H1 (cell line): Measurements from ENCODE around the gene ZNF561. TPM values are rescaled to one million over a fixed set of nuclear protein-coding genes. Genes with fewer than 3 reads are reported as not detected.

Experiments used
- CTCF ChIA-PET: fragments of 300-600 bp; sonication (Branson Sonifier 250); formaldehyde crosslinking; loops from one replicate; lab custom pipeline; 2021; ENCODE audit not compliant: partially characterized antibody; lab: Charles Lee
- POLR2A ChIA-PET: fragments of 300-600 bp; sonication (Branson Sonifier 250); formaldehyde crosslinking; loops from one replicate; lab custom pipeline; 2021; ENCODE audit warnings: inconsistent platforms; ENCODE audit not compliant: partially characterized antibody; lab: Charles Lee
- DNase-seq, 2 experiments: peaks; one replicate each; pipeline versions ENCODE4 v3.0.0 to v3.0.0-alpha.2; 2010 to 2022; ENCODE audit warnings: low spot score in 2 of 2, low read depth in 1 of 2, mixed read lengths in 1 of 2
- FAIRE-seq: peaks from 2 replicates; lab custom pipeline; 2011; peaks lifted over from hg19 to GRCh38; lab: Jason Lieb, UNC
- H2AFZ ChIP-seq: 2 replicates; pipeline ENCODE4 v1.8.1; 2012; ENCODE audit warnings: low read length, inconsistent platforms
- H2AK5ac ChIP-seq: 2 replicates; pipeline ENCODE4 v1.6.1; 2013; ENCODE audit warnings: low read depth, low read length
- H2BK120ac ChIP-seq: replicated peaks from 2 replicates; pipeline ENCODE3; 2013; ENCODE audit warnings: low read depth, low read length, inconsistent platforms
- H2BK12ac ChIP-seq: 2 replicates; pipeline ENCODE4 v1.6.1; 2013; ENCODE audit warnings: low read depth, low read length
- H2BK15ac ChIP-seq: 2 replicates; pipeline ENCODE4 v1.6.1; 2013; ENCODE audit warnings: low read length
- H2BK20ac ChIP-seq: 2 replicates; pipeline ENCODE4 v1.6.1; 2013; ENCODE audit warnings: low read length
- H2BK5ac ChIP-seq: 2 replicates; pipeline ENCODE4 v1.6.1; 2013; ENCODE audit warnings: low read depth, low read length
- H3K14ac ChIP-seq: 2 replicates; pipeline ENCODE4 v1.6.1; 2013; ENCODE audit warnings: inconsistent platforms; ENCODE audit not compliant: insufficient read length
- H3K18ac ChIP-seq: 2 replicates; pipeline ENCODE4 v1.6.1; 2013; ENCODE audit warnings: low read length; ENCODE audit errors: extremely low read depth
- H3K23ac ChIP-seq: 2 replicates; pipeline ENCODE4 v1.6.1; 2013; ENCODE audit warnings: inconsistent platforms; ENCODE audit not compliant: insufficient read length
- H3K23me2 ChIP-seq: 2 replicates; pipeline ENCODE4 v1.6.1; 2013; ENCODE audit warnings: low read depth, low read length
- H3K27ac ChIP-seq: 2 replicates; pipeline ENCODE4 v1.6.1; 2011; ENCODE audit warnings: low read depth, low read length, inconsistent platforms
- H3K27me3 ChIP-seq, 4 experiments: replicated peaks in 1 of 4; 1 replicate in 1 of 4; 2 replicates in 3 of 4; pipeline versions ENCODE4 v1.6.1 to v1.8.1; 2011 to 2013; ENCODE audit warnings: low read length in 3 of 4, mild to moderate bottlenecking in 3 of 4, inconsistent platforms in 2 of 4, mixed read lengths in 2 of 4, moderate library complexity in 1 of 4; ENCODE audit not compliant: control insufficient read depth in 3 of 4, insufficient read depth in 3 of 4; ENCODE audit errors: extremely low read depth in 1 of 4
- H3K36me3 ChIP-seq, 4 experiments: 2 replicates each; pipeline versions ENCODE4 v1.6.1 to v1.8.1; 2011 to 2013; ENCODE audit warnings: mild to moderate bottlenecking in 4 of 4, low read length in 3 of 4, moderate library complexity in 2 of 4, control low read depth in 1 of 4, inconsistent platforms in 1 of 4; ENCODE audit not compliant: insufficient read depth in 4 of 4, control insufficient read depth in 2 of 4
- H3K4ac ChIP-seq: replicated peaks from 2 replicates; pipeline ENCODE3; 2013; ENCODE audit warnings: low read length, low read depth, mixed read lengths, inconsistent platforms; ENCODE audit not compliant: insufficient read length
- H3K4me1 ChIP-seq, 4 experiments: replicated peaks in 1 of 4; 1 replicate in 1 of 4; 2 replicates in 3 of 4; pipeline versions ENCODE4 v1.6.1 to v1.8.1; 2011 to 2013; ENCODE audit warnings: low read length in 3 of 4, inconsistent platforms in 2 of 4, mixed read lengths in 1 of 4; ENCODE audit not compliant: insufficient read depth in 4 of 4, control insufficient read depth in 3 of 4
- H3K4me2 ChIP-seq, 2 experiments: 2 replicates each; pipeline versions ENCODE4 v1.6.1 to v1.8.1; 2011 to 2013; ENCODE audit warnings: low read depth in 2 of 2, low read length in 2 of 2, control low read depth in 1 of 2, inconsistent platforms in 1 of 2, mild to moderate bottlenecking in 1 of 2; ENCODE audit not compliant: insufficient read depth in 1 of 2
- H3K4me3 ChIP-seq, 4 experiments: fragments of 200-600, 300-600 bp in 1 of 4; sonication (generic), shearing (Covaris generic), sonication (Bioruptor Twin) in 1 of 4; 2 replicates each; pipeline versions ENCODE4 v1.5.1 to v1.8.1; 2011 to 2016; ENCODE audit warnings: low read length in 4 of 4, low read depth in 3 of 4, control low read depth in 2 of 4, inconsistent platforms in 2 of 4, mild to moderate bottlenecking in 2 of 4, mixed read lengths in 1 of 4, moderate library complexity in 1 of 4; ENCODE audit not compliant: insufficient read depth in 2 of 4; ENCODE audit errors: extremely low read depth in 1 of 4
- H3K56ac ChIP-seq: replicated peaks from 2 replicates; pipeline ENCODE3; 2013; ENCODE audit warnings: low read depth, mild to moderate bottlenecking, mixed read lengths, low read length, inconsistent platforms; ENCODE audit not compliant: insufficient read length
- H3K79me1 ChIP-seq: 2 replicates; pipeline ENCODE4 v1.6.1; 2013; ENCODE audit warnings: low read depth, low read length, control low read depth
- H3K79me2 ChIP-seq, 2 experiments: 2 replicates each; pipeline versions ENCODE4 v1.6.1 to v1.8.1; 2012 to 2013; ENCODE audit warnings: low read length in 2 of 2, mild to moderate bottlenecking in 2 of 2, inconsistent platforms in 1 of 2; ENCODE audit not compliant: insufficient read depth in 2 of 2, control insufficient read depth in 1 of 2
- H3K9ac ChIP-seq, 4 experiments: replicated peaks in 1 of 4; 1 replicate in 1 of 4; 2 replicates in 3 of 4; pipeline versions ENCODE4 v1.6.1 to v1.8.1; 2011 to 2013; ENCODE audit warnings: low read depth in 3 of 4, low read length in 3 of 4, control low read depth in 2 of 4, mild to moderate bottlenecking in 2 of 4, moderate library complexity in 2 of 4, inconsistent platforms in 1 of 4; ENCODE audit errors: extremely low read depth in 1 of 4
- H3K9me3 ChIP-seq, 2 experiments: 2 replicates each; pipeline versions ENCODE4 v1.6.1 to v1.8.1; 2012 to 2013; ENCODE audit warnings: mild to moderate bottlenecking in 2 of 2, moderate library complexity in 2 of 2, control low read depth in 1 of 2, inconsistent platforms in 1 of 2, low read depth in 1 of 2, low read length in 1 of 2, mixed read lengths in 1 of 2; ENCODE audit not compliant: insufficient read depth in 2 of 2
- H4K20me1 ChIP-seq, 2 experiments: replicated peaks in 1 of 2; 2 replicates each; pipeline versions ENCODE3 to v1.8.1; 2011 to 2013; ENCODE audit warnings: inconsistent platforms in 2 of 2, low read length in 2 of 2, mild to moderate bottlenecking in 1 of 2; ENCODE audit not compliant: insufficient read depth in 2 of 2, control insufficient read depth in 1 of 2
- H4K5ac ChIP-seq: 2 replicates; pipeline ENCODE4 v1.6.1; 2013; ENCODE audit warnings: low read length, low read depth, mixed read lengths, inconsistent platforms; ENCODE audit not compliant: insufficient read length
- H4K8ac ChIP-seq: 2 replicates; pipeline ENCODE4 v1.8.0; 2013; ENCODE audit warnings: mild to moderate bottlenecking, moderate library complexity, low read length, inconsistent platforms; ENCODE audit not compliant: insufficient read depth; ENCODE audit errors: extremely low read depth
- H4K91ac ChIP-seq: replicated peaks from 2 replicates; pipeline ENCODE3; 2013; ENCODE audit warnings: low read length, mixed read lengths, inconsistent platforms; ENCODE audit not compliant: insufficient read length
- EGR1 ChIP-seq: IDR thresholded peaks from 2 replicates; pipeline ENCODE4 v1.6.1; 2011; ENCODE audit warnings: low read depth, low read length, borderline replicate concordance
- ZNF274 ChIP-seq: IDR thresholded peaks from 2 replicates; pipeline ENCODE4 v1.7.0; 2012; ENCODE audit warnings: low read length, borderline replicate concordance; ENCODE audit errors: extremely low read depth
- WGBS, 2 experiments: shearing (Covaris generic) in 1 of 2; methylation state at CpG; one replicate each; pipeline versions ENCODE4 v1.1.6 to v1.1.7; 2013 to 2015; ENCODE audit warnings: low lambda C conversion rate in 2 of 2, mixed read lengths in 2 of 2, inconsistent platforms in 1 of 2, low coverage in 1 of 2, missing lambda C conversion rate in 1 of 2; ENCODE audit not compliant: insufficient replicate concordance in 2 of 2, insufficient coverage in 1 of 2, insufficient read length in 1 of 2; ENCODE audit errors: extremely low coverage in 1 of 2, missing lambda C conversion rate in 1 of 2; 5-methylcytosine and 5-hydroxymethylcytosine counted together
- polyA plus RNA-seq, 7 experiments: library from polyadenylated mRNA; depleted of rRNA in 3 of 7; stranded (reverse) in 5 of 7; unstranded in 2 of 7; fragments of >200 nt in 5 of 7; fragments of 200-250 nt in 2 of 7; gene quantifications; 1 replicate in 5 of 7; 2 replicates in 1 of 7; 4 replicates in 1 of 7; pipeline versions ENCODE4 v1.2.1 to v1.2.3, GENCODE V29; 2011 to 2013; ENCODE audit warnings: missing spikeins in 2 of 7, mixed read lengths in 2 of 7
- total RNA-seq: library from RNA; stranded (reverse); fragmentation: NEBNext Ultra II Directional; extraction: Animal tissue kit (Norgen Biotek cat#: 25700); gene quantifications from 2 replicates; pipeline ENCODE4 v1.2.1, GENCODE V29; 2021

Gene ZNF561
- total and polyA plus RNA-seq, 2 of the 8 experiments (the other 6 are each of a cell fraction or from before 2014, with no cell fraction given) = 28.6 to 64.7 TPM

GRCh38 chr19:9610484-9611113 is 10.4 kb downstream of the ZNF561 start:
- POLR2A ChIA-PET = interaction anchor here (2.1 kb wide), 1 partner anchor 12 kb away, joined by 10 read pairs; no protein-coding TSS in a partner anchor

More at GRCh38 chr19:9610484-9611113, 10.4 kb downstream of the ZNF561 start:
- peaks cover 26 to 28% of the 10 kb centered on the region in 2 experiments for H3K9me3 ChIP-seq
- no peak overlapping the region for H2BK120ac ChIP-seq
- no peak overlapping the region for H4K5ac ChIP-seq
- no peak overlapping the region for H3K9ac ChIP-seq
- no peak overlapping the region for H3K56ac ChIP-seq
- 89% methylated on average over 2 of the region's 2 CpGs; no CpG with 5 or more reads in 1 of the 2 experiments for WGBS, 2 experiments
- H2BK15ac ChIP-seq = no peak overlapping the region
- H4K91ac ChIP-seq = no peak overlapping the region
- no peak overlapping the region for H2BK12ac ChIP-seq
- H4K20me1 ChIP-seq = no peaks in the 10 kb centered on the region
- no peak overlapping the region for H3K14ac ChIP-seq
- H3K23ac ChIP-seq = no peak overlapping the region
- H3K79me1 ChIP-seq = no peaks in the 10 kb centered on the region
- no peak overlapping the region for H3K4me3 ChIP-seq
- FAIRE-seq (no peak), DNase-seq (no peak)
- H3K79me2 ChIP-seq = no peaks in the 10 kb centered on the region
- H3K4me1 ChIP-seq = no peaks in the 10 kb centered on the region
- CTCF ChIA-PET = no interaction called here
- H3K27ac ChIP-seq = no peak overlapping the region
- H2BK20ac ChIP-seq = no peak overlapping the region
- H4K8ac ChIP-seq = no peak overlapping the region
- H2BK5ac ChIP-seq = no peak overlapping the region
- H3K23me2 ChIP-seq = no peaks in the 10 kb centered on the region
- H3K4me2 ChIP-seq = no peak overlapping the region
- peaks cover 42 to 76% (median 65%) of the 10 kb centered on the region in 4 experiments for H3K36me3 ChIP-seq
- no peaks in the 10 kb centered on the region; a peak in 1 of 7 replicates for H3K27me3 ChIP-seq
- no peak overlapping the region for H2AK5ac ChIP-seq
- H3K4ac ChIP-seq = no peak overlapping the region
- H2AFZ ChIP-seq = no peak overlapping the region
- H3K18ac ChIP-seq = no peak overlapping the region
- TF ChIP-seq ZNF274 (peak; percentile 40; the same call in 1 of the 2 replicates), EGR1 (no peak)
